CD4-positive, alpha-beta T cell treated with Interleukin-10 for 1 hour (primary cell): ENCODE data around the gene UPF2.
"Not testable (repeated sequence)": the region's sequence is repeated elsewhere in the genome, so short reads cannot be mapped to it uniquely, and the experiment has no call there.

ENCODE experiments used
- DNase-seq: peaks from one replicate; pipeline ENCODE4 v3.0.0-alpha.2; 2020

UPF2 gene

GRCh38 chr10:11901833-11902475 lies 140.7 kb downstream of the UPF2 start:
- no peak for DNase-seq

- DNase-seq = no peak
Observed at GRCh38 chr10:11901454-11901832, 141.2 kb downstream of the UPF2 start.

- DNase-seq = no peak
Observed at GRCh38 chr10:11901036-11901301, 141.6 kb downstream of the UPF2 start.

GRCh38 chr10:11899067-11899876 lies 143.3 kb downstream of the UPF2 start:
- no peak for DNase-seq

- DNase-seq = no peak
Observed at GRCh38 chr10:11898372-11899066, 144.1 kb downstream of the UPF2 start.

- DNase-seq = no peak
Observed at GRCh38 chr10:11898033-11898371, 144.6 kb downstream of the UPF2 start.

GRCh38 chr10:11896549-11897200 lies 145.9 kb downstream of the UPF2 start:
- no peak for DNase-seq

GRCh38 chr10:11895598-11895997 lies 147.0 kb downstream of the UPF2 start:
- DNase-seq = no peak

- DNase-seq = no peak
Observed at GRCh38 chr10:11895108-11895466, 147.5 kb downstream of the UPF2 start.

- DNase-seq = no peak
Observed at GRCh38 chr10:11894381-11895107, 148.1 kb downstream of the UPF2 start.

GRCh38 chr10:11893749-11894278 lies 148.8 kb downstream of the UPF2 start:
- no peak for DNase-seq

- no peak for DNase-seq
Observed at GRCh38 chr10:11891776-11892486, 150.7 kb downstream of the UPF2 start.

- DNase-seq = not testable (repeated sequence)
Observed at GRCh38 chr10:11889263-11889662, 153.3 kb downstream of the UPF2 start.

- no peak for DNase-seq
Observed at GRCh38 chr10:11887381-11888227, 155.0 kb downstream of the UPF2 start.

GRCh38 chr10:11886851-11887250 lies 155.8 kb downstream of the UPF2 start:
- no peak for DNase-seq

GRCh38 chr10:11886138-11886474 lies 156.5 kb downstream of the UPF2 start:
- DNase-seq = no peak

- no peak for DNase-seq
Observed at GRCh38 chr10:11885437-11886137, 157.0 kb downstream of the UPF2 start.

GRCh38 chr10:11884706-11885423 lies 157.7 kb downstream of the UPF2 start:
- no peak for DNase-seq

- no peak for DNase-seq
Observed at GRCh38 chr10:11882646-11883375, 159.8 kb downstream of the UPF2 start.
